HG03060 (cell line): ENCODE measurements around the gene ADGRD1.

Experiments used
- ATAC-seq: cut with Tn5 transposase; IDR thresholded peaks from one replicate; pipeline ENCODE4 v1.9.1; 2021; ENCODE audit warnings: low read depth, moderate number of reproducible peaks; ENCODE audit not compliant: unreplicated experiment

The ADGRD1 gene

DNA sequence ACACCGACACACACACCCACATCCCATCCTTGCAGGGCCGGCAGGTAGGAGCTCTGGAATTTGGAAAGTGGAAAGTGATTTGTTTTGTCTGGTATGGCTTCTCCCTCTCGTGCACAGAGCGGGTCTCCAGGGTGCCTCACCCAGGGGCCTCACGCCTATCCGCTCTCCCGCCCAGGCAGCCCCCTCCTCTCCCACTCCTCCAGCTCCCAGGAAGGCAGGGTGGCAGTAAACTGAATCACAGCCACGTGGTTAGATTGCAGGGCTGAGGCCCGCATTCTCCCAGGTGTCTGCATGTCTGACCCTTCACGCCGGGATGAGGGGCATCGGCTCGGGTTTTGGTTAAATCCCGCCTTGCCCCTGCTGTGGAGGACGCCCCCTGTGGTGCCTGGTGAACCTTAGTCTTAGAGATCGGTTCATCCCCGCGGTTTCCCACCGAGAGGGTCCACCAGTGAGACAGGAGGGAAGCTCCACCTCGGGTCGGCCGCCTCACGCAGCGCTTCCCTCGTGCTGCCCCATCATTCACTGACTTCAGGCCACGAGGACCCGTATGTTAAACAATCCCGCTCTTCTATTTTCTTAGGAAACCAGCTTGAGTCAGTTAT lies 64.4 kb downstream of the ADGRD1 start:
- ATAC-seq = no peak

GRCh38 chr12:131018808-131019397 lies 65.2 kb downstream of the ADGRD1 start:
- ATAC-seq = no peak

- no peak for ATAC-seq
Observed at GRCh38 chr12:131020326-131021153, 66.8 kb downstream of the ADGRD1 start.

DNA sequence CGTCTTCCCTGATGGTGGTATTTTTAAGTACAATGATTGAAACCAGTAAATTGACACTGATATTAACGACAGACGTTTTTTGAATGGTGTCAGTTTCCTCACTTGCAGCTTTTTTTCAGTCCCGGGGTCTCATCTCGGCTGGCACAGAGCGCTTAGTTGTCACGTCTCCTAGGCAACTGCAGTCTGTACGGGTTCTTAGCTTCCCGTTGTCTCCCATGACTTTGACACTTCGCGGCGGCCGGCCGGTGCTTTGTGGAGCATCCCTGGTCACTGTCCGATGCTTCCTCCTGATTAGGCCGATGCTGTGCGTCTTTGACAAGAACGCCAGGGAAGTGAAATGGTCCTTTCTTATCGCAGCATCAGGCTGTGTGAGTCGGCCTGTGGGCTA lies 67.4 kb downstream of the ADGRD1 start:
- ATAC-seq = no peak

DNA sequence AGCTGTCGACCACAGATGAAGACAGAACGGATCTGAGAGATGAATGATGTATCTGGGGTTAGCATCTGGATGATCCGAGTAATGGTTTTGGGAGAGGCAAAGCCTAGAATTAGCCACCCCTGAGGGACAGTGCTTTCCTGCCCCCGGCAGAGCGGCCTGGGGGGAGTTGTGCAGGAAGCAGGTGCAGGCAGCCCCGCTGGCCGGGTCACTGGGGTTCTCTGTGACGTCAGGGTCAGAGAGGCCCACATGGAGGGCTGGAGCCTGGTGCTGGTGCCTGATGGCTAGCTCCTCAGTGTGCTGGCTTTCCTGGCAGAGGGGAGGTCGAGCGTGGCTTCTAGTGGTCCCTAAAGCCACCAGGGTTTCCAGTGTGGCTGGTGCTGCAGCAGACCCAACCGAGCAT lies 70.3 kb downstream of the ADGRD1 start:
- ATAC-seq = no peak

- no peak for ATAC-seq
Observed at GRCh38 chr12:131024721-131025120, 71.0 kb downstream of the ADGRD1 start.

DNA sequence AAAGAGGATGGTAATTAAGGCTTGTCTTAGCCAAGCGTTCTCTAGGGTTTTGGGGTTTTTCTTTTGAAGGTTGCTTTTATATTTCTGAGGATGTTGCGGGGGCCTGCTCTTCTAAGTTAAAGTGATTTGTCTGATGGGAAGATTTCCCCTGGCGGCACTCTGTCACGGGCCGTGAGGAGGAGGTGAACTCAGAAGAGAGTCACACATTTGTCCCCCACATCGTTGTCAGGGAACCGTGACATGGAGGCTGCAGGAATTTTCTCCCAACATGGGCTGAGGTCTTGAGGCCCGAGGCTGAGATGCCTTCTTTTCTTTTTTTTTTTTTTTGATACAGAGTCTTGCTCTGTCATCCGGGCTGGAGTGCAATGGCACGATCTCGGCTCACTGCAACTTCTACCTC lies 71.5 kb downstream of the ADGRD1 start:
- ATAC-seq = no peak

DNA sequence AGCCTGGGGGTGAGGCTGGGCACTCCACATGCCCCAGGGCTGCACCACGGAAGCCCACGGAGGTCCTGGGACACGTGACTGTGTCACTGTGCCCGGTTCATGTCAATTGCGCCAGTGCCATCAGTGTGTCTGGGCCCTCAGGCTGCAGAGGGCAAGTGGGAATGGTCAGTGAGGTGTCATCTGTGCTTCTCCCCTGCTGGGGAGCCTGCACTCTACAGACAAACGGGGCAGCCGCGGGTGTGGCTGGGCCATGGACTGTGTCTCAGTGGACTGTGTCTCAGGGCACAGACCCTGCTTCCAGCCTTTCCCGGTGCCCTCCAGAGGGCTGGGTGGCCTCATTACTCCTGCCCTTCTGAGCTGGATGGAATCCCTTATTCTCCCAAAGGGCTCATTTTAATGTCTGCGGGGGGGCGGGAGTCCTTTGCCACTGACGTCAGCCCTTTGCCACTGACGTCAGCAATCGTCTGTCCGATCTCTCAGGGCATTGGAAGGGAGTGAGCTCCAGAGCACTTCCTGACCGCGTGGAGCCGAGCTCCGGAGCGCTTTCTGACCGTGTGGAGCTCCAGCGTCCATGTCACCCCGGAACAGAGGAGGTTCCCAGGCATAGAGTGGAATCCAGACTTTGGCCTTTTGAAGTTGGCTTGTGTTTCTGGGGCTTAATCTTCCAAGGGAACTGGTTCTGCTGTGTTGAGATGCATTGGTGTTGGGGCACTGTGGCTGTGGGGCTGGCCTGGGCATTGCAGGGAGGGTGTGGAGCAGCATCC lies 72.4 kb downstream of the ADGRD1 start:
- no peak for ATAC-seq

DNA sequence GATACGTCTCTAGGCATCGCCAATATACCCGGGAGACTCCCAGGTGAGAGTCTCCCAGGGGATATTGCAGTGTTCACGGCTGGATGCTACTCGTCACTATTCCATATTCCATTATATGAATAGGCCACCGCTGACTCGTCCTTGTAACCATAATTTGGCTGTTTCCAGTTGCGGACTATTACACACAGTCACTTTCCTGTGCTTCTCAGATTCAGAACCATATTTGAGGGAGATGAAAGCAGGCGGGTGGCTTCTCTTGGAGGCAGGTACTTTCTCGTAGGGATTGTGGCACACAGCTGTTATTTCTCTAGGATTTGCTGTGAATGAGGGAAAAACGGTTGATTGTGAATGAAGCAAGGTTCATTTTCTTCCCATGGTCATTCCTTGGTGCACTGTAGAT lies 73.0 kb downstream of the ADGRD1 start:
- no peak for ATAC-seq

GRCh38 chr12:131027264-131027663 lies 73.6 kb downstream of the ADGRD1 start:
- ATAC-seq = no peak

DNA sequence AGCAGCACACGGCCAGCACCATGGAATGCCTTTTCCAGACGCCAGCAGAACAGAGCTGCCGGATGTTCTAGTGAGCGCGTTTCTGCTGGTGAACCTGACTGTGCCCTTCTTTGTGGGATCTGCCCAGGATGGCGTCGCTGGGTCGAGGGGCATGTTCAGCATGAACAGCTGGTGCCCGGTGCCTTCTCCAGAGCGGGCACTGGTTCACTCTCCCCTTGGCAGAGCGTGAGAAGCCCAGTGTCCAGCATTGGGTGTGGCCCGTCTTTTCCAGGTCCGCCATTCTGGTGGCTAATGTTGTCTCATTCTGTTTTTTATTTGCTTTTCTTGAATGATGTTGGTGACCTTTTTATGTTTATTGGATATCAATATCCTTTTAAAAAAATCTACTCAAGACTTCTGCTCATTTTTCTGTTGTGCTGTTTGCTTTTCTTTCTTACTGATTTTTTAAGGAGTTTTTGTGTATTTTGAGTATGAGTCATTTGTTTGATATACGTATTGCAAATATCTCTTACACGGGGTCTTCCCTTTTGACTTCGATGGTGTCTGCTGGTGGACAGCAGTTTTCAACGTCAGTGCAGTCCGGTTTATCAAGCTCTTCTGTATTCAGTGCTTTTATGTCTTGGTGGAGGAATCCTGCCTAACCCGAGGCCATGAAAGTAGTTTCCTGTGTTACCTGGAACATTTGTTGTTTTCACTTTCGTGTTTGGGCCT lies 74.3 kb downstream of the ADGRD1 start:
- no peak for ATAC-seq

DNA sequence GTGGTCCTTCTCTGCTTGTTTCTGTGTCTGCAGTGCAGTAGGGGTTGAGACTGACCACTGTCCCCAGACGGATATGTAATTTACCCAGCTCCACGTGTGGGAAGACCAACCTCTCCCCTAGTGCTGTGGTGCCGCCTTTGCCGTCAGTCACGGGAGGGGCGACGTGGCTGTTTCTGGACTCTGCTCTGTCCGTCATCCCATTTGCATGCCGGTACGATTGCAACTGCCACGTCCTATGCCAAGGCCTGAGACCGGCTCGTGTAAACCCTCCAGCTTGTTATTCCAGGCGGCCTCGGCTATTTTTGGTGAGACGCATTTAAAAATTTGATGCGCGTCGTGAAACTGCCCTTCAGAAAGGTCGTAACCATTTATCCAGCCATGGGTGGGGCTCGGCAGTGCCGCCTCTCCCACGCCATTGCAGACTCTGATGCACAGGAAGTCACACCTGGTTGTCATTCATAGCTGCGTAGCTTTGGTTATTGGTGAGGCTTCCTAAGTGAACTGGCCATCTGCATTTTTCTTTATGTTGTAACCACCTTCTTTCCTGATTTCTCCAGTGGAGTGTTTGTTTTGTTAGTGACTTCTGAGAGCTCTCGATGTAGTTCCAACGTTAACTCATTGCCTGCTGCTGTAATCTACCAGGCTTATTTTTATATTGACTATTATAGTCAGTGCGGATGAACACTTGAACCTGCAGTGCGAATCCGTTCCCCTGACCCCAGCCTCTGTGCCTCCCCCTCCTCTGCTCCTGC lies 75.1 kb downstream of the ADGRD1 start:
- no peak for ATAC-seq

DNA sequence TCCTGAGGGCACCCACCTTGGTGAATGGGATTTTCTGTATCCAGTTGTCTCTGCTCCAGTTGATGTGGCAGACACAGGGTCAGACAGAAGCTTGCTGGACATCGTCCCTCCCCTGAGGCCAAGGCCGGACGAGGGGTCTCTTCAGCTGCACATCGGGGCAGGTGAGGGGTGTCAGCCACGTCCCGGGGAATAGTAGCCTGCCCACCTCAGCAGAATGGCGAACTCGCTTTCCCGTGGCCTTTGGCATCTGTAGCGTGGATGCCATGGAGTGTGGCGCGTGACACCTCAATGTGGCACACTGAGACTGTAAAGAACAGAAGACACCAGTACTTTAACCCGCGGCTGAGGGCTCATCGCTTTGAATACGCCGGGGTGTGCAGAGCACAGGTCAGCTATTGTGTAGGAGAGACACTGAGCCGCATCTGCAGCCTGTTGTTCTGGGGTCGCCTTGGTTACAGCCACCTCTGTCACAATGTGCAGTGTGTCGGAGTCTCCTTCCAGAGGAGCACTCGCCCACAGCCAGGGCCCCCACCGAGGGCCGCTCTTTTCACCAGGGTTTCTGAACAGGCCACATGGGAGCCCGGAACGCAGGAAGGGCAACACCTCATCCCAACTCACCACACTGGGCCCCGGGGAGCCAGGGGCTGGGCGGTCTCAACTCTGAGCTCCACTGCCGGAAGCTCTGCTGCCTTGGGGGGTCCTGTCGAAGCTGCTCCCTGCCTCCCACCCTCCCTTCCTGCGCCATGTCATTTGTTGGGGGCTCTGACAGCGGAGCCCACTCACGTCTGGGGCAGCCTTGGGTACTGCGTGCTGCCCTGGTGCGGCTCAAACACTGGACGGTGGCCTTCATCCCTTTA lies 77.0 kb downstream of the ADGRD1 start:
- no peak for ATAC-seq

DNA sequence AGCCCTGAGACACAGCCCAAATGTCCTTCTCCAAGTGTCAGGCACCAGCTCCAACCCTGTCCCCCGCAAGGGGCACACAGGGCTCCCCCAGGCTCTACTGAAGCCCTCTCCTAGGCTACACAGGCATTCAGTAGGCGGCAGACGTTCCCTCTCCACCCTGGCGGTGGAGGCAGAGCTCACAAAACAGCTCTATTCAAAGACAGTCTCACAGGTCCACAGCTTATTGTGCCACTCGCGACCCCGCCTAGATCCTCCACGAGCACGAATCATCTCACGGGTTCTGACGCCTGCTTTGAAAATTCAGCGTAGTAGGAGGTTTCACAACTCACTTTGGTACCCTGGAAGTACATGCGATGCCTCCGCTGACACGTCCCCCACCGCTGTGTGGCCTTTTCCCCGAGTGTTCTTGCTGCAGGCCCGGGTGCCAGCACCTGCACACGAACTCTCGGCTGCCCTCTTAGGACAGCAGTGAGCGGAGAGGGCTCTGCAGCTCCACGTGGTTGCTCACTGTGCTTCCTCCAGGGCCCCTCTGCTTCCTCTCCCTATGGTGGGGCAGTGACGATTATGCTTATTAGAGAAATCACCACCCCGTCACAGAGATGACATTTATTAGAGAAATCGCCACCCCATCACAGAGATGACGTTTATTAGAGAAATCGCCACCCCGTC lies 78.5 kb downstream of the ADGRD1 start:
- no peak for ATAC-seq

GRCh38 chr12:131033486-131033885 lies 79.8 kb downstream of the ADGRD1 start:
- ATAC-seq = no peak

DNA sequence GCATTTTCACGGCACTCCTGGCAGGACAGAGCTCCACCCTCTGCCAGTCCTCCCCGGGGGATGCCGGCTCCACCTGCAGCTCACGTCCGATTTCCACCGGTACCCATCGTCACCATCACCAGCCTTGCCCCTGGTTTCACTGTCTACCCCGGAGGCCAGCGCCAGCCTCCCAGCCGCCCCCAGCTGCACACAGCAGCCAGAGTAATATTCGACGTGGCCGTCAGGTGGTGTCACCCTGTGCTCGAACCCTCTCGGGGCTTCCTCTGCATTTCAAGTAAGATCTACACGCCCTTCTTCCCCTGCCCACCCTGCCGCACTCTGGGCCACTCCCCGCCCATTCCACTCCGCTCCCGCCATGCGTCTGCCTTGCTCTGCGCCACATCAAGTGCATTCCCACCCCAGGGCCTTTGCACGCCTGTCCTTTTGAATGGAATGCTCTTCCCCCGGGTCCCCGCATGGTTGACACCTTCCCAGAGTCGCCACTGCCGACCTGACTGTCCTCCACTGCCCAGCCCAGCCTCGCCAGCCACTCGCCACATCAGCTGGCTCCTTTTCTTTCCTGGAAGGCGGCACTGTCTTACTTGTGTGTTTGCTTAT lies 80.3 kb downstream of the ADGRD1 start:
- ATAC-seq = no peak

GRCh38 chr12:131034631-131035244 lies 81.0 kb downstream of the ADGRD1 start:
- no peak for ATAC-seq

DNA sequence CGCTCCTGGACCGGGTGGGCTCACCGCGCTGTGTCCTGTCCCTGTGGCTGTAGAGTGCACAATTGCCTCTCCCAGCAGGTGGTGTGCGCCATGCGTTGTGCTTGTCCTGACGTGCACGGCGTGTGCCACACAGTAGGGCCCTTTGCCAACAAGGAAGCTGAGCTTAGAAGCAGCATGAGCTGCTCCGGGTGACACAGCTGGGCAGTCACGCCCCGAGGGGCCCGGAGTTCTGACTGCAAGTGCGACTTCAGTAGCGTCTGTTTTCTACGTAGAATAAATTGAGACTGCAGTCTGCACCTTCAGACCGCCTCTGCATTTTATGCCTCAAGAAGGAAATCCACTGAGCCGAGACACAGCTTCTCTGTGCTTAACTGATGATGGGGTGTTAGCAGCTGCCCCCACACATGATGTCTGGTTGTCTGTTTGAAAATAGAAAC lies 81.6 kb downstream of the ADGRD1 start:
- ATAC-seq = no peak
